ENCODE data around the gene DAPK3.

The DAPK3 gene

GRCh38 chr19:3910105-3910504, 60.8 kb downstream of the DAPK3 start:
- no peak for DNase-seq (ENCODE audit: low read depth)

Data from fibroblast of the conjunctiva (primary cell).